Measurements from ENCODE around the gene YIPF1.

DNA sequence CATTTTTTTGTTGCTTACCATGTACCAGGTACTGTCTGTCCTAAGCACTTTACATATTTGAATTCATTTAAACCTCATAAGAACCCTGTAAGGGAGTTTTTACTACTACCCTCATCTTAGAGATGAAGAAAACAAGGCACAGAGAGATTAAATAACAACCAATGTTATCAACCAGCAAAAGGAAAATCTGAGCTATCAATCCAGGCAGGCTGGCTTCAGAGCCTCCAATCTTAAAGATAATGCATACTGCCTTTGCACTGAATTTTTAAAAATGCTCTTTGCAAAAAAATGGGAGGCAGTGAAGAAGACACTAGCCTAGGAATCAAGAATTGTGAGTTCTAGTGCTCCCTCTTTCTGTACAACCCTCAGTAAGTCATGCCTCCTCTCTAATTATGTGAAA lies 70.2 kb downstream of the YIPF1 start:
- TF ChIP-seq, protein P1, sequence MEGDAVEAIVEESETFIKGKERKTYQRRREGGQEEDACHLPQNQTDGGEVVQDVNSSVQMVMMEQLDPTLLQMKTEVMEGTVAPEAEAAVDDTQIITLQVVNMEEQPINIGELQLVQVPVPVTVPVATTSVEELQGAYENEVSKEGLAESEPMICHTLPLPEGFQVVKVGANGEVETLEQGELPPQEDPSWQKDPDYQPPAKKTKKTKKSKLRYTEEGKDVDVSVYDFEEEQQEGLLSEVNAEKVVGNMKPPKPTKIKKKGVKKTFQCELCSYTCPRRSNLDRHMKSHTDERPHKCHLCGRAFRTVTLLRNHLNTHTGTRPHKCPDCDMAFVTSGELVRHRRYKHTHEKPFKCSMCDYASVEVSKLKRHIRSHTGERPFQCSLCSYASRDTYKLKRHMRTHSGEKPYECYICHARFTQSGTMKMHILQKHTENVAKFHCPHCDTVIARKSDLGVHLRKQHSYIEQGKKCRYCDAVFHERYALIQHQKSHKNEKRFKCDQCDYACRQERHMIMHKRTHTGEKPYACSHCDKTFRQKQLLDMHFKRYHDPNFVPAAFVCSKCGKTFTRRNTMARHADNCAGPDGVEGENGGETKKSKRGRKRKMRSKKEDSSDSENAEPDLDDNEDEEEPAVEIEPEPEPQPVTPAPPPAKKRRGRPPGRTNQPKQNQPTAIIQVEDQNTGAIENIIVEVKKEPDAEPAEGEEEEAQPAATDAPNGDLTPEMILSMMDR (IDR thresholded peaks at IDR 0.05): no peak
- TF ChIP-seq TAF1 (IDR thresholded peaks at IDR 0.05; ENCODE audit: borderline replicate concordance, low read depth, low read length) (no peak), SMC3 (IDR thresholded peaks at IDR 0.05; ENCODE audit: low read depth, low read length) (no peak), TEAD4 (IDR thresholded peaks at IDR 0.05; ENCODE audit: borderline replicate concordance, insufficient read depth) (no peak), CHD2 (IDR thresholded peaks at IDR 0.05; ENCODE audit: low read length, partially characterized antibody) (no peak), JUND (IDR thresholded peaks at IDR 0.05) (no peak)
- TF ChIP-seq, protein P2, sequence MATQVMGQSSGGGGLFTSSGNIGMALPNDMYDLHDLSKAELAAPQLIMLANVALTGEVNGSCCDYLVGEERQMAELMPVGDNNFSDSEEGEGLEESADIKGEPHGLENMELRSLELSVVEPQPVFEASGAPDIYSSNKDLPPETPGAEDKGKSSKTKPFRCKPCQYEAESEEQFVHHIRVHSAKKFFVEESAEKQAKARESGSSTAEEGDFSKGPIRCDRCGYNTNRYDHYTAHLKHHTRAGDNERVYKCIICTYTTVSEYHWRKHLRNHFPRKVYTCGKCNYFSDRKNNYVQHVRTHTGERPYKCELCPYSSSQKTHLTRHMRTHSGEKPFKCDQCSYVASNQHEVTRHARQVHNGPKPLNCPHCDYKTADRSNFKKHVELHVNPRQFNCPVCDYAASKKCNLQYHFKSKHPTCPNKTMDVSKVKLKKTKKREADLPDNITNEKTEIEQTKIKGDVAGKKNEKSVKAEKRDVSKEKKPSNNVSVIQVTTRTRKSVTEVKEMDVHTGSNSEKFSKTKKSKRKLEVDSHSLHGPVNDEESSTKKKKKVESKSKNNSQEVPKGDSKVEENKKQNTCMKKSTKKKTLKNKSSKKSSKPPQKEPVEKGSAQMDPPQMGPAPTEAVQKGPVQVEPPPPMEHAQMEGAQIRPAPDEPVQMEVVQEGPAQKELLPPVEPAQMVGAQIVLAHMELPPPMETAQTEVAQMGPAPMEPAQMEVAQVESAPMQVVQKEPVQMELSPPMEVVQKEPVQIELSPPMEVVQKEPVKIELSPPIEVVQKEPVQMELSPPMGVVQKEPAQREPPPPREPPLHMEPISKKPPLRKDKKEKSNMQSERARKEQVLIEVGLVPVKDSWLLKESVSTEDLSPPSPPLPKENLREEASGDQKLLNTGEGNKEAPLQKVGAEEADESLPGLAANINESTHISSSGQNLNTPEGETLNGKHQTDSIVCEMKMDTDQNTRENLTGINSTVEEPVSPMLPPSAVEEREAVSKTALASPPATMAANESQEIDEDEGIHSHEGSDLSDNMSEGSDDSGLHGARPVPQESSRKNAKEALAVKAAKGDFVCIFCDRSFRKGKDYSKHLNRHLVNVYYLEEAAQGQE (IDR thresholded peaks at IDR 0.05; ENCODE audit: low read depth, low read length): no peak
